ENCODE results near the gene CAMK2N1. TPM values are rescaled to one million over a fixed set of nuclear protein-coding genes. Genes with fewer than 3 reads are reported as not detected.
A peak's percentile ranks its signal among the peaks of the same experiment; 100 is the strongest.

CAMK2N1 gene
- total and polyA plus RNA-seq, 2 donors (not counting 1 experiment from before 2014, with no cell fraction given) = 79.9 to 156 TPM

GRCh38 chr1:20511518-20512428, 25.8 kb upstream of the CAMK2N1 start:
- Histone ChIP-seq H3K36me3 (ENCODE audit: control insufficient read depth, insufficient read depth, low read length) (no peaks in the 10 kb centered on the region), H4K20me1 (ENCODE audit: control insufficient read depth, extremely low read depth, insufficient read depth, low read length) (no peaks in the 10 kb centered on the region), H2AFZ (ENCODE audit: low read length) (no peak overlapping the region), H3K27me3 (ENCODE audit: control insufficient read depth, insufficient read depth, low read length) (no peaks in the 10 kb centered on the region), H3K27ac (ENCODE audit: insufficient read depth, low read length) (no peak overlapping the region), H3K4me2 (ENCODE audit: extremely low read depth, insufficient read depth, low read length) (no peak overlapping the region), H3K4me1 (ENCODE audit: control insufficient read depth, extremely low read depth, insufficient read depth, low read length) (no peaks in the 10 kb centered on the region), H3K4me3 (replicated peaks in 1 of 4; ENCODE audit: control extremely low read depth in 1 of 4, insufficient read depth in 1 of 4, low read depth in 3 of 4, low read length in 4 of 4) (no peak overlapping the region), H3K9me3 (ENCODE audit: control insufficient read depth, insufficient read depth, low read depth, low read length) (no peaks in the 10 kb centered on the region), H3K9ac (ENCODE audit: insufficient read depth, low read length) (no peak overlapping the region), H3K79me2 (ENCODE audit: control insufficient read depth, insufficient read depth, low read length) (peaks cover 11% of the 10 kb centered on the region)
- DNase-seq (ENCODE audit: low read depth in 2 of 2) = no peak
- TF ChIP-seq CTCF (conservative IDR thresholded peaks at IDR 0.05 in 1 of 2, IDR thresholded peaks at IDR 0.05 in 1 of 2; ENCODE audit: low read depth in 1 of 2, low read length in 2 of 2) = no peak
- TF ChIP-seq EZH2 (IDR thresholded peaks at IDR 0.05; ENCODE audit: low read length, missing control alignments) = no peak

GRCh38 chr1:20508411-20508771, 22.4 kb upstream of the CAMK2N1 start:
- peaks cover 2% of the 10 kb centered on the region for H3K4me1 ChIP-seq (ENCODE audit: control insufficient read depth, extremely low read depth, insufficient read depth, low read length)
- TF ChIP-seq CTCF (conservative IDR thresholded peaks at IDR 0.05 in 1 of 2, IDR thresholded peaks at IDR 0.05 in 1 of 2; ENCODE audit: low read depth in 1 of 2, low read length in 2 of 2) = no peak
- peak overlapping the region; percentile 80 to 98 (median 91) for H3K4me3 ChIP-seq (replicated peaks in 1 of 4; ENCODE audit: control extremely low read depth in 1 of 4, insufficient read depth in 1 of 4, low read depth in 3 of 4, low read length in 4 of 4)
- H3K27me3 ChIP-seq (ENCODE audit: control insufficient read depth, insufficient read depth, low read length) = no peaks in the 10 kb centered on the region
- H3K9me3 ChIP-seq (ENCODE audit: control insufficient read depth, insufficient read depth, low read depth, low read length) = no peaks in the 10 kb centered on the region
- peak overlapping the region; percentile 91 for H3K27ac ChIP-seq (ENCODE audit: insufficient read depth, low read length)
- no peaks in the 10 kb centered on the region for H3K36me3 ChIP-seq (ENCODE audit: control insufficient read depth, insufficient read depth, low read length)
- H4K20me1 ChIP-seq (ENCODE audit: control insufficient read depth, extremely low read depth, insufficient read depth, low read length) = peaks cover 2% of the 10 kb centered on the region
- peak overlapping the region; percentile 91 for H2AFZ ChIP-seq (ENCODE audit: low read length)
- peaks cover 36% of the 10 kb centered on the region for H3K79me2 ChIP-seq (ENCODE audit: control insufficient read depth, insufficient read depth, low read length)
- peak overlapping the region; percentile 82 for H3K9ac ChIP-seq (ENCODE audit: insufficient read depth, low read length)
- H3K4me2 ChIP-seq (ENCODE audit: extremely low read depth, insufficient read depth, low read length) = peak overlapping the region; percentile 53
- no peak for DNase-seq (ENCODE audit: low read depth in 2 of 2)

GRCh38 chr1:20507564-20508410, 21.8 kb upstream of the CAMK2N1 start, which contains the start of gene MUL1:
MUL1 (minus strand) TSS chr1:20508151; CDS start chr1:20508024, 127 bp downstream.
- peaks cover 3% of the 10 kb centered on the region for H3K36me3 ChIP-seq (ENCODE audit: control insufficient read depth, insufficient read depth, low read length)
- H3K27me3 ChIP-seq (ENCODE audit: control insufficient read depth, insufficient read depth, low read length) = no peaks in the 10 kb centered on the region
- H3K9ac ChIP-seq (ENCODE audit: insufficient read depth, low read length) = peak within 1 kb of the TSS; percentile 82
- H3K9me3 ChIP-seq (ENCODE audit: control insufficient read depth, insufficient read depth, low read depth, low read length) = no peaks in the 10 kb centered on the region
- peaks cover 2% of the 10 kb centered on the region for H3K4me1 ChIP-seq (ENCODE audit: control insufficient read depth, extremely low read depth, insufficient read depth, low read length)
- TF ChIP-seq EZH2 (IDR thresholded peaks at IDR 0.05; ENCODE audit: low read length, missing control alignments) = no peak
- TF ChIP-seq CTCF (conservative IDR thresholded peaks at IDR 0.05 in 1 of 2, IDR thresholded peaks at IDR 0.05 in 1 of 2; ENCODE audit: low read depth in 1 of 2, low read length in 2 of 2) = no peak
- DNase-seq (ENCODE audit: low read depth in 2 of 2) = peak; percentile 92 to 93
- H2AFZ ChIP-seq (ENCODE audit: low read length) = peak within 1 kb of the TSS; percentile 91
- peak within 1 kb of the TSS; percentile 84 for H3K4me2 ChIP-seq (ENCODE audit: extremely low read depth, insufficient read depth, low read length)
- H3K79me2 ChIP-seq (ENCODE audit: control insufficient read depth, insufficient read depth, low read length) = peaks cover 38% of the 10 kb centered on the region
- peak within 1 kb of the TSS; percentile 91 for H3K27ac ChIP-seq (ENCODE audit: insufficient read depth, low read length)
- H4K20me1 ChIP-seq (ENCODE audit: control insufficient read depth, extremely low read depth, insufficient read depth, low read length) = peaks cover 2% of the 10 kb centered on the region
- peak within 1 kb of the TSS; percentile 80 to 98 (median 91) for H3K4me3 ChIP-seq (replicated peaks in 1 of 4; ENCODE audit: control extremely low read depth in 1 of 4, insufficient read depth in 1 of 4, low read depth in 3 of 4, low read length in 4 of 4)
